SK-N-SH (cell line): ENCODE results near the gene MTHFD1L. TPM values are rescaled to one million over a fixed set of nuclear protein-coding genes. Genes with fewer than 3 reads are reported as not detected.

Experiments used
- CTCF ChIA-PET: fragments of 300-600, 350-600 bp; formaldehyde crosslinking; extraction: SDS; loops from one replicate; lab custom pipeline; 2021; lab: Yijun Ruan, JAX
- POLR2A ChIA-PET: fragments of 350-600 bp; sonication (Branson Sonifier 250); formaldehyde crosslinking; extraction: SDS; loops from one replicate; lab custom pipeline; 2020; ENCODE audit warnings: antibody characterized with exemption, inconsistent platforms; lab: Yijun Ruan, JAX
- DNase-seq: peaks from one replicate; pipeline ENCODE4 v3.0.0; 2012
- H2AFZ ChIP-seq: fragments of 200-600 bp; sonication (generic); 2 replicates; pipeline ENCODE4 v1.8.1; 2016; ENCODE audit warnings: antibody characterized with exemption, mild to moderate bottlenecking, low read depth
- H3F3A ChIP-seq: fragments of 200-600 bp; sonication (generic); replicated peaks from 2 replicates; pipeline ENCODE3; 2016; ENCODE audit warnings: antibody characterized with exemption, mild to moderate bottlenecking; ENCODE audit not compliant: insufficient read depth
- H3K27ac ChIP-seq, 2 experiments: fragments of 200-500 bp in 1 of 2; fragments of 200-600 bp in 1 of 2; sonication (Bioruptor generic) in 1 of 2; sonication (generic), shearing (Covaris generic) in 1 of 2; 2 replicates each; pipeline versions ENCODE4 v1.5.1 to v1.6.1; 2014 to 2016; ENCODE audit warnings: low read depth in 2 of 2, inconsistent platforms in 1 of 2, low read length in 1 of 2, mild to moderate bottlenecking in 1 of 2, mixed read lengths in 1 of 2
- H3K27me3 ChIP-seq: fragments of 200-600 bp; sonication (generic), shearing (Covaris generic); 2 replicates; pipeline ENCODE4 v1.6.1; 2016; ENCODE audit warnings: mixed run types; ENCODE audit not compliant: insufficient read depth
- H3K36me3 ChIP-seq, 2 experiments: fragments of 200-500 bp in 1 of 2; fragments of 200-600 bp in 1 of 2; sonication (Bioruptor generic) in 1 of 2; sonication (generic) in 1 of 2; replicated peaks in 1 of 2; 2 replicates each; pipeline versions ENCODE3 to v1.5.1; 2014 to 2016; ENCODE audit warnings: low read length in 1 of 2, mild to moderate bottlenecking in 1 of 2; ENCODE audit not compliant: insufficient read depth in 2 of 2, control insufficient read depth in 1 of 2
- H3K4me1 ChIP-seq, 2 experiments: fragments of 200-500 bp in 1 of 2; fragments of 200-600 bp in 1 of 2; sonication (Bioruptor generic) in 1 of 2; sonication (generic), shearing (Covaris generic) in 1 of 2; 2 replicates each; pipeline versions ENCODE4 v1.5.1 to v1.6.1; 2014 to 2016; ENCODE audit warnings: low read depth in 1 of 2, low read length in 1 of 2, mixed run types in 1 of 2; ENCODE audit not compliant: insufficient read depth in 2 of 2, control insufficient read depth in 1 of 2
- H3K4me2 ChIP-seq: fragments of 200-600 bp; sonication (generic), shearing (Covaris generic); 2 replicates; pipeline ENCODE4 v1.6.1; 2017; ENCODE audit warnings: mixed run types
- H3K4me3 ChIP-seq, 2 experiments: fragments of 200-500 bp in 1 of 2; fragments of 200-600 bp in 1 of 2; sonication (Bioruptor generic) in 1 of 2; sonication (generic), shearing (Covaris generic) in 1 of 2; 2 replicates each; pipeline versions ENCODE4 v1.5.1 to v1.8.1; 2014 to 2016; ENCODE audit warnings: low read depth in 2 of 2, inconsistent platforms in 1 of 2, low read length in 1 of 2, mild to moderate bottlenecking in 1 of 2, mixed read lengths in 1 of 2, moderate library complexity in 1 of 2
- H3K79me2 ChIP-seq: fragments of 200-600 bp; sonication (generic); 2 replicates; pipeline ENCODE4 v1.8.1; 2017; ENCODE audit warnings: mild to moderate bottlenecking; ENCODE audit not compliant: insufficient read depth
- H3K9ac ChIP-seq: fragments of 200-600 bp; sonication (generic); 2 replicates; pipeline ENCODE4 v1.6.1; 2017; ENCODE audit warnings: mixed run types
- H3K9me2 ChIP-seq: fragments of 200-600 bp; sonication (generic); 2 replicates; pipeline ENCODE4 v1.6.1; 2017; ENCODE audit warnings: mixed run types
- H3K9me3 ChIP-seq: fragments of 200-600 bp; sonication (generic); 2 replicates; pipeline ENCODE4 v1.6.1; 2017; ENCODE audit warnings: mixed run types, mild to moderate bottlenecking, moderate library complexity
- H4K20me1 ChIP-seq: fragments of 200-600 bp; sonication (generic); 2 replicates; pipeline ENCODE4 v1.6.1; 2017; ENCODE audit warnings: mild to moderate bottlenecking, mixed run types; ENCODE audit not compliant: insufficient read depth
- CHD2 ChIP-seq: fragments of 150-350 bp; IDR thresholded peaks from 2 replicates; pipeline ENCODE4 v1.6.1; 2018; ENCODE audit warnings: low read length; ENCODE audit not compliant: partially characterized antibody
- ELF1 ChIP-seq: IDR thresholded peaks from 2 replicates; pipeline ENCODE4 v1.4.0; 2012
- EZH2phosphoT487 ChIP-seq: fragments of 200-600 bp; sonication (generic); IDR thresholded peaks from 2 replicates; pipeline ENCODE4 v1.6.1; 2017; ENCODE audit warnings: low read depth, mixed run types, mild to moderate bottlenecking, antibody characterized with exemption, moderate library complexity, borderline replicate concordance
- FOSL2 ChIP-seq: IDR thresholded peaks from 2 replicates; pipeline ENCODE4 v1.4.0; 2012; ENCODE audit warnings: low read depth, mild to moderate bottlenecking, moderate library complexity, borderline replicate concordance
- FOXJ3 ChIP-seq: sonication (generic); formaldehyde crosslinking; IDR thresholded peaks from 2 replicates; pipeline ENCODE4 v1.5.1; 2020; ENCODE audit warnings: mild to moderate bottlenecking, missing genetic modification reagents
- GABPA ChIP-seq: IDR thresholded peaks from 2 replicates; pipeline ENCODE4 v1.4.0; 2012; ENCODE audit warnings: low read depth, mild to moderate bottlenecking
- GATA2 ChIP-seq: sonication (generic); formaldehyde crosslinking; IDR thresholded peaks from 2 replicates; pipeline ENCODE4 v1.5.0; 2020; ENCODE audit warnings: mild to moderate bottlenecking, missing genetic modification reagents
- JUND ChIP-seq: IDR thresholded peaks from 2 replicates; pipeline ENCODE4 v1.4.0; 2012
- MAX ChIP-seq: IDR thresholded peaks from 2 replicates; pipeline ENCODE4 v1.4.0; 2012; ENCODE audit warnings: low read depth
- MEF2A ChIP-seq: IDR thresholded peaks from 2 replicates; pipeline ENCODE4 v1.4.0; 2012; ENCODE audit warnings: low read depth, borderline replicate concordance
- NRF1 ChIP-seq: IDR thresholded peaks from 2 replicates; pipeline ENCODE4 v1.6.1; 2012; ENCODE audit warnings: low read depth, mild to moderate bottlenecking, low read length
- RAD21 ChIP-seq: IDR thresholded peaks from 2 replicates; pipeline ENCODE4 v1.6.1; 2012; ENCODE audit warnings: mild to moderate bottlenecking, low read length
- RFX5 ChIP-seq: IDR thresholded peaks from 2 replicates; pipeline ENCODE4 v1.6.1; 2012; ENCODE audit warnings: mild to moderate bottlenecking, improper control_type of control experiment, low read length
- SMC3 ChIP-seq: IDR thresholded peaks from 2 replicates; pipeline ENCODE4 v1.6.1; 2012; ENCODE audit warnings: low read depth, low read length, improper control_type of control experiment
- YY1 ChIP-seq: IDR thresholded peaks from 2 replicates; pipeline ENCODE4 v1.4.0; 2012; ENCODE audit warnings: low read depth, mild to moderate bottlenecking
- WGBS: methylation state at CpG from one replicate; pipeline ENCODE4 v1.1.6; 2017; ENCODE audit warnings: low lambda C conversion rate; 5-methylcytosine and 5-hydroxymethylcytosine counted together
- polyA plus RNA-seq, 3 experiments: library from polyadenylated mRNA; depleted of rRNA; stranded (reverse); fragments of >200 nt; gene quantifications; 2 replicates each; pipeline ENCODE4 v1.2.3, GENCODE V29; 2012
- TF ChIP-seq, protein P1 (sequence below): fragments of 150-350 bp; IDR thresholded peaks from 2 replicates; pipeline ENCODE4 v1.6.1; 2017; ENCODE audit warnings: antibody characterized with exemption, low read length, low read depth, borderline replicate concordance
- TF ChIP-seq, protein P2 (sequence below): IDR thresholded peaks from 2 replicates; pipeline ENCODE4; 2012

The MTHFD1L gene
- polyA plus RNA-seq, 1 of the 3 experiments (the other 2 are of a cell fraction) = 37.0 TPM

DNA sequence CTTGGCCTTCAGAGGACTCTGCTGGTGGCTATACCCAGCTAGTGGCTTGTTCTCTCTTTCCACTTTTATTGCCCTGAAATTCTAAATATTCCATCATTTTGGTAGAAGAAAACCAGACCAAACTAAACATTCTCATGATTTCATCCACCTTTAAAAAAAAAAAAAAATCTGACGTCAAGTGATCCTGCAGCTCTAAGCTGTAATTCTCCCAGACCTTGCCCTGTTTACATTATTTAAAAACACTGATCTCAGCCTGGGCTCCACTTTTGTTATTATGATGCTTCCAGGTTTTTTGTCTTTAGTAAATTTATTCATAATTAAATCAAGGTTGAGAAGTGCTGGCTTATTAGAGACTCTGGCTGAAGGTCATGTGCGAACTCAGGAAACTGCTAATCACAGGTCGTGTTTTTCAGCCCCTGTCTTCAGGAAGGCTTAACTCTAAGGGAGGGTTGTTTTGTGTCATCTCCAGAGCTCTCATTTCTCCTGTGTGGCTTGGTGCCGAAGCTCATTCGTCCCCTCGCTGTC lies 114.4 kb downstream of the MTHFD1L start (continued):
- TF ChIP-seq RAD21 (no peak), FOSL2 (no peak), GATA2 (CRISPR knock-in tag) (no peak), FOXJ3 (CRISPR knock-in tag) (no peak), JUND (no peak), ELF1 (no peak), CHD2 (no peak), MAX (no peak)

- H2AFZ ChIP-seq = no peak overlapping the region
- no peak overlapping the region for H3K9ac ChIP-seq
- no peaks in the 10 kb centered on the region for H3K79me2 ChIP-seq
- peaks cover 18 to 29% of the 10 kb centered on the region in 2 experiments for H3K36me3 ChIP-seq
- H3K27me3 ChIP-seq = no peaks in the 10 kb centered on the region
- TF ChIP-seq RFX5 (no peak), GABPA (no peak), SMC3 (no peak), EZH2phosphoT487 (no peak), YY1 (no peak), FOSL2 (no peak), JUND (no peak), NRF1 (no peak), MEF2A (no peak)
- TF ChIP-seq, protein P1, sequence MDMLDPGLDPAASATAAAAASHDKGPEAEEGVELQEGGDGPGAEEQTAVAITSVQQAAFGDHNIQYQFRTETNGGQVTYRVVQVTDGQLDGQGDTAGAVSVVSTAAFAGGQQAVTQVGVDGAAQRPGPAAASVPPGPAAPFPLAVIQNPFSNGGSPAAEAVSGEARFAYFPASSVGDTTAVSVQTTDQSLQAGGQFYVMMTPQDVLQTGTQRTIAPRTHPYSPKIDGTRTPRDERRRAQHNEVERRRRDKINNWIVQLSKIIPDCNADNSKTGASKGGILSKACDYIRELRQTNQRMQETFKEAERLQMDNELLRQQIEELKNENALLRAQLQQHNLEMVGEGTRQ = no peak
- TF ChIP-seq, protein P2, sequence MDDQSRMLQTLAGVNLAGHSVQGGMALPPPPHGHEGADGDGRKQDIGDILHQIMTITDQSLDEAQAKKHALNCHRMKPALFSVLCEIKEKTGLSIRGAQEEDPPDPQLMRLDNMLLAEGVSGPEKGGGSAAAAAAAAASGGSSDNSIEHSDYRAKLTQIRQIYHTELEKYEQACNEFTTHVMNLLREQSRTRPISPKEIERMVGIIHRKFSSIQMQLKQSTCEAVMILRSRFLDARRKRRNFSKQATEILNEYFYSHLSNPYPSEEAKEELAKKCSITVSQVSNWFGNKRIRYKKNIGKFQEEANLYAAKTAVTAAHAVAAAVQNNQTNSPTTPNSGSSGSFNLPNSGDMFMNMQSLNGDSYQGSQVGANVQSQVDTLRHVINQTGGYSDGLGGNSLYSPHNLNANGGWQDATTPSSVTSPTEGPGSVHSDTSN = no peak
- no peaks in the 10 kb centered on the region for H4K20me1 ChIP-seq
- no peak overlapping the region for H3K27ac ChIP-seq
- CTCF ChIA-PET = interaction anchor here (1.6 kb wide), 1 partner anchor 343 kb away, joined by 7 read pairs; no protein-coding TSS in a partner anchor
- no peak overlapping the region for H3K4me2 ChIP-seq
- H3F3A ChIP-seq = no peaks in the 10 kb centered on the region
- H3K9me3 ChIP-seq = no peaks in the 10 kb centered on the region
- no peaks in the 10 kb centered on the region for H3K9me2 ChIP-seq
- H3K4me1 ChIP-seq = no peaks in the 10 kb centered on the region; a peak in 1 of 4 replicates
- no peak for DNase-seq
- no peak overlapping the region for H3K4me3 ChIP-seq
- POLR2A ChIA-PET = no interaction called here
- WGBS = 94% methylated on average over 11 of the region's 11 CpGs
Observed at GRCh38 chr6:150981095-150981494, 115.6 kb downstream of the MTHFD1L start.
